Activated CD8-positive, alpha-beta T cell treated with anti-CD3 and anti-CD28 coated beads for 36 hours (primary cell): ENCODE results near the gene CCND1. TPM values are rescaled to one million over a fixed set of nuclear protein-coding genes. Genes with fewer than 3 reads are reported as not detected.

ENCODE experiments used
- ATAC-seq: fragments of 200-7000 bp; cut with Tn5 transposase; one replicate; pipeline ENCODE4 v1.10.0; 2021; ENCODE audit warnings: mild to moderate bottlenecking, moderate library complexity
- CTCF ChIA-PET: fragments of 350-600 bp; sonication (Branson Sonifier 250); formaldehyde crosslinking; loops from one replicate; lab custom pipeline; 2021; ENCODE audit warnings: antibody characterized with exemption; lab: Charles Lee
- POLR2A ChIA-PET: fragments of 350-600 bp; sonication (Branson Sonifier 250); formaldehyde crosslinking; loops from one replicate; lab custom pipeline; 2021; ENCODE audit warnings: antibody characterized with exemption; lab: Charles Lee
- DNase-seq: peaks from one replicate; pipeline ENCODE4 v3.0.0-alpha.2; 2020
- H3K27ac Mint-ChIP-seq: one replicate; pipeline ENCODE4 v1.8.0; 2021; ENCODE audit warnings: mild to moderate bottlenecking, mixed read lengths
- H3K27me3 Mint-ChIP-seq: one replicate; pipeline ENCODE4 v1.8.0; 2021; ENCODE audit warnings: mixed read lengths
- H3K36me3 Mint-ChIP-seq: one replicate; pipeline ENCODE4 v1.8.0; 2021; ENCODE audit warnings: low read depth, mixed read lengths
- H3K4me1 Mint-ChIP-seq: one replicate; pipeline ENCODE4 v1.8.0; 2021; ENCODE audit warnings: low read depth, mixed read lengths
- H3K4me3 Mint-ChIP-seq: one replicate; pipeline ENCODE4 v1.8.0; 2021; ENCODE audit warnings: mild to moderate bottlenecking, moderate library complexity, mixed read lengths
- H3K9me3 Mint-ChIP-seq: one replicate; pipeline ENCODE4 v1.8.0; 2021; ENCODE audit warnings: mixed read lengths
- intact Hi-C: fragments of 100-400 bp; cut with micrococcal nuclease; formaldehyde crosslinking; loops from one replicate; pipeline ENCODE4 v1.10.0; 2022
- total RNA-seq, 2 experiments: library from RNA; stranded (reverse); gene quantifications; one replicate each; pipeline ENCODE4 v1.2.3, GENCODE V29; 2021
- TF ChIP-seq, protein P1 (sequence below): fragments of 200-600 bp; IDR thresholded peaks from one replicate; pipeline ENCODE4 v1.8.0; 2022; ENCODE audit warnings: antibody characterized with exemption, mild to moderate bottlenecking

CCND1 gene
- total RNA-seq, 2 experiments from 2014 or later, result 2.8 to 3.3 TPM

GRCh38 chr11:69645801-69646492 is 5.0 kb downstream of the CCND1 start:
- CTCF ChIA-PET, result no interaction called here

DNA sequence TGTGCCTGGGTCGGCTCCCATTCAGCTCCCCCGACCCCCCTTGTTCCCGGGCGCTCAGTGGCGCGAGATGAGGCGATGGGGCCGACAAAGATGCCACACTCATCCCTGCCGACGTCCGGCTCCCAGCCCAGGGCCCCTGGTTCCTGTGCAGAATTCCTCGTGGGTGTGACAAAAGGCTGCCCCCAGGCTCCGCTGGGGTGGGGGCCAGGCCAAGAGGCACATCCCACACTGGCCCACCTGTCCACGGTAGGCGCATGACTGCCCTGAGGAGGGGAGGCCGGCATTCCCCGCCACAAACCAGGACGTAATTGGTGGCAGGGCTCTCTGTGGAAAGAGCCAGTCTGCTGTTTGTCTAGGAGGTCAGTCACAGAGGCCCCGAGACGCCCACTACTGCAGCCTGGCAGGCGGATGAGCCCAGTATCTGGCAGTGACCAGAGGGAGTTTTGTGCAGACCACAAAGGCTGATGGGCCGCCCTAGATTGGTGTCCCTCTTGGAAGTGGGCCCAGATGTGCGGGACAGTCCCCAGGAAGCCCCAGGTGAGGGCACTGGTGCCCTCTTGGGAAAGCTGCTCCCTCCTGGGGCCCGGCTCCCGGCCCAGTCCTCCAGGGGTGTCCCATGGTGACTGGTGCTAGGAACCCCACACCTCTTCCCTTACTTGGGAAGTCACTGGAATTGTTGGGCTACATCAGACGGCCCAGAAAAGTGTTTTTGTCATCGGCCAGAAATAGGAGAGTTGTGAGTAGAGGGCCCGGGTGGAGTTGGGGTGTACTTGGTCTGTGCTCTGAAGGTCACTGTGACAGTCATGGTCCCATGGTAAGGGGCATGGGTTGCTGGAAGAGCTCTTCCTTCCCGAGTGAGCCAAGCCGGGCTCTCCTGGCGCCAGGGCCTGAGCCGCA is 5.8 kb downstream of the CCND1 start:
- H3K4me3 Mint-ChIP-seq, result no peak overlapping the region
- ChIA-PET CTCF (no interaction called here), POLR2A (no interaction called here)
- TF ChIP-seq, protein P1, sequence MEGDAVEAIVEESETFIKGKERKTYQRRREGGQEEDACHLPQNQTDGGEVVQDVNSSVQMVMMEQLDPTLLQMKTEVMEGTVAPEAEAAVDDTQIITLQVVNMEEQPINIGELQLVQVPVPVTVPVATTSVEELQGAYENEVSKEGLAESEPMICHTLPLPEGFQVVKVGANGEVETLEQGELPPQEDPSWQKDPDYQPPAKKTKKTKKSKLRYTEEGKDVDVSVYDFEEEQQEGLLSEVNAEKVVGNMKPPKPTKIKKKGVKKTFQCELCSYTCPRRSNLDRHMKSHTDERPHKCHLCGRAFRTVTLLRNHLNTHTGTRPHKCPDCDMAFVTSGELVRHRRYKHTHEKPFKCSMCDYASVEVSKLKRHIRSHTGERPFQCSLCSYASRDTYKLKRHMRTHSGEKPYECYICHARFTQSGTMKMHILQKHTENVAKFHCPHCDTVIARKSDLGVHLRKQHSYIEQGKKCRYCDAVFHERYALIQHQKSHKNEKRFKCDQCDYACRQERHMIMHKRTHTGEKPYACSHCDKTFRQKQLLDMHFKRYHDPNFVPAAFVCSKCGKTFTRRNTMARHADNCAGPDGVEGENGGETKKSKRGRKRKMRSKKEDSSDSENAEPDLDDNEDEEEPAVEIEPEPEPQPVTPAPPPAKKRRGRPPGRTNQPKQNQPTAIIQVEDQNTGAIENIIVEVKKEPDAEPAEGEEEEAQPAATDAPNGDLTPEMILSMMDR, result no peak
- no peak for ATAC-seq
- H3K36me3 Mint-ChIP-seq, result no peaks in the 10 kb centered on the region
- no peaks in the 10 kb centered on the region for H3K27me3 Mint-ChIP-seq
- intact Hi-C loops, result loop anchor here (10.0 kb wide), 1 partner anchor 352 kb away; the partner anchor contains the start of gene MYEOV
- no peak for DNase-seq
- H3K9me3 Mint-ChIP-seq, result no peaks in the 10 kb centered on the region
- H3K4me1 Mint-ChIP-seq, result no peaks in the 10 kb centered on the region
- no peak overlapping the region for H3K27ac Mint-ChIP-seq

More at GRCh38 chr11:69645801-69646492, 5.0 kb downstream of the CCND1 start:
- TF ChIP-seq, protein P1, result no peak
- intact Hi-C loops, result loop anchor here (10.0 kb wide), 1 partner anchor 351 kb away; the partner anchor contains the start of gene MYEOV
- DNase-seq (no peak), ATAC-seq (no peak)
- Mint-ChIP-seq H3K36me3 (no peaks in the 10 kb centered on the region), H3K4me3 (no peak overlapping the region), H3K9me3 (no peaks in the 10 kb centered on the region), H3K27me3 (peaks cover 5% of the 10 kb centered on the region), H3K4me1 (peaks cover 5% of the 10 kb centered on the region), H3K27ac (no peak overlapping the region)
- POLR2A ChIA-PET, result interaction anchor here (1.3 kb wide), 1 partner anchor 12 kb away, joined by 3 read pairs; no protein-coding TSS in a partner anchor

DNA sequence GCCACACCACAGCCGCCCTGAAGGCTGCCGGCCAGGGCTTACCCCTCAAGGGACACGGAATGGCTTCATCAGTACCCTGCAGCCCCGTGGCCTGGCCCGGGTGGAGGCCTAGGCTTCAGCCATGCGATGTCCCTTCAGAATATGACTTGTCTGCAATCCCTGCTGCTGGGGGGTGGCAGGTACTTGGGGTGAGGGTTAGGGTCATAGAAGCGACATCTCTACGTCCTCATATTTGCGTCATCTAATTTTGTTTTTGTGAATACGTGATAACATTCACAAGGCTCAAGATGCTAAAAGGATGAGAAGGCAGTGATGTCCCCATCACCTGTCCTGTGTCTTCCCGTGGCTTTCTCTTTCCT is 6.4 kb downstream of the CCND1 start:
- ATAC-seq (no peak), DNase-seq (no peak)
- CTCF ChIA-PET, result no interaction called here
- Mint-ChIP-seq H3K9me3 (no peaks in the 10 kb centered on the region), H3K27me3 (no peaks in the 10 kb centered on the region), H3K4me3 (no peak overlapping the region), H3K27ac (no peak overlapping the region), H3K4me1 (no peaks in the 10 kb centered on the region), H3K36me3 (no peaks in the 10 kb centered on the region)
- TF ChIP-seq, protein P1, result no peak
- intact Hi-C loops, result loop anchor here (10.0 kb wide), 1 partner anchor 353 kb away; the partner anchor contains the start of gene MYEOV
- POLR2A ChIA-PET, result no interaction called here

GRCh38 chr11:69647761-69648497 is 7.0 kb downstream of the CCND1 start:
- ChIA-PET POLR2A (no interaction called here), CTCF (no interaction called here)
- H3K4me1 Mint-ChIP-seq, result no peaks in the 10 kb centered on the region
- H3K27ac Mint-ChIP-seq, result no peak overlapping the region
- no peak overlapping the region for H3K4me3 Mint-ChIP-seq
- H3K9me3 Mint-ChIP-seq, result no peaks in the 10 kb centered on the region
- no peak for ATAC-seq
- TF ChIP-seq, protein P1, result no peak
- H3K27me3 Mint-ChIP-seq, result no peaks in the 10 kb centered on the region
- DNase-seq, result no peak
- H3K36me3 Mint-ChIP-seq, result no peaks in the 10 kb centered on the region
- intact Hi-C loops, result loop anchor here (10.0 kb wide), 1 partner anchor 353 kb away; the partner anchor contains the start of gene MYEOV
